Ovary (tissue), 9 donors: ENCODE results near the gene DELE1. TPM values are rescaled to one million over a fixed set of nuclear protein-coding genes. Genes with fewer than 3 reads are reported as not detected.

ENCODE experiments used
- DNase-seq, 5 donors: peaks; one replicate each; pipeline ENCODE4 v3.0.0-alpha.2; 2019 to 2020
- H3K27ac ChIP-seq, 2 donors: fragments of 200-600 bp; one replicate each; pipeline versions ENCODE4 v1.5.1 to v1.8.0; 2019 to 2022
- H3K27me3 ChIP-seq: fragments of 200-600 bp; one replicate; pipeline ENCODE4 v1.8.0; 2022
- H3K36me3 ChIP-seq: fragments of 200-600 bp; sonication (generic); one replicate; pipeline ENCODE4 v1.5.1; 2019
- H3K4me1 ChIP-seq: one replicate; pipeline ENCODE4 v1.8.1; 2013; ENCODE audit warnings: mild to moderate bottlenecking, moderate library complexity; ENCODE audit not compliant: insufficient read depth
- H3K4me3 ChIP-seq: fragments of 200-600 bp; sonication (generic); one replicate; pipeline ENCODE4 v1.5.1; 2017
- H3K9me3 ChIP-seq, 2 donors: fragments of 200-600 bp in 1 of 2; sonication (generic) in 1 of 2; one replicate each; pipeline versions ENCODE4 v1.5.1 to v1.8.1; 2013 to 2019; ENCODE audit warnings: mild to moderate bottlenecking in 1 of 2, moderate library complexity in 1 of 2
- CTCF ChIP-seq, 3 donors: fragments of 450-650 bp in 2 of 3; fragments of 200-600 bp in 1 of 3; IDR thresholded peaks; one replicate each; pipeline versions ENCODE4 v1.5.1 to v1.8.0; 2016 to 2022; ENCODE audit warnings: antibody characterized with exemption in 3 of 3, mild to moderate bottlenecking in 1 of 3
- EP300 ChIP-seq: sonication (generic); formaldehyde crosslinking; IDR thresholded peaks from one replicate; pipeline ENCODE4 v1.6.1; 2017; ENCODE audit warnings: antibody characterized with exemption
- POLR2A ChIP-seq: fragments of 450-650 bp; IDR thresholded peaks from one replicate; pipeline ENCODE4 v1.6.1; 2017; ENCODE audit warnings: antibody characterized with exemption, mild to moderate bottlenecking, moderate library complexity
- WGBS, 3 donors: extraction: QIAGEN DNeasy Blood & Tissue Kit in 1 of 3; methylation state at CpG; one replicate each; pipeline versions ENCODE4 v1.1.5 to v1.1.7; 2013 to 2017; 5-methylcytosine and 5-hydroxymethylcytosine counted together
- intact Hi-C, 4 donors: fragments of 100-400 bp; cut with DNase I; formaldehyde crosslinking; loops; one replicate each; pipeline versions ENCODE4 v1.11.0 to v1.15.1; 2022 to 2023
- polyA plus RNA-seq, 2 donors: library from polyadenylated mRNA; stranded (reverse); fragments of 200-250 nt in 1 of 2; fragments of 350-450 nt in 1 of 2; fragmentation: Illumina TruSeq in 1 of 2; extraction: RNeasy Lipid Tissue Mini Kit (QIAGEN cat#74804) in 1 of 2; gene quantifications; one replicate each; pipeline ENCODE4 v1.2.3, GENCODE V29; 2013 to 2014
- total RNA-seq, 7 donors: library from RNA; depleted of rRNA in 2 of 7; stranded (reverse); fragments of >200 nt in 2 of 7; fragmentation: NEBNext Ultra II Directional in 3 of 7; extraction: Animal tissue kit (Norgen Biotek cat#: 25700) in 3 of 7; gene quantifications; one replicate each; pipeline versions ENCODE4 v1.1.0 to v1.2.4, GENCODE V29; 2016 to 2023
- donor health status: DM: no; HTN: no; CAD: no; lungs with moderate emphysema.
- donor health status: DM: no; HTN: no; CAD: no.
- donor health status: Bipolar disorder and iron deficiency.
- donor health status: DM: yes; HTN: yes; CAD: no.
- donor health status: DM: no; HTN: no; CAD: no.
- donor health status: DM: yes; HTN: yes; CAD: no.

DELE1 gene
- total and polyA plus RNA-seq, 9 donors, result 39.0 to 69.8 (median 48.4) TPM

GRCh38 chr5:141875022-141875740, 48.5 kb upstream of the DELE1 start:
- no peak overlapping the region for H3K27ac ChIP-seq
- H3K4me1 ChIP-seq, result peaks cover 11% of the 10 kb centered on the region
- DNase-seq, result peak in 1 of 5 donors; percentile 5
- H3K36me3 ChIP-seq, result no peaks in the 10 kb centered on the region
- no peak overlapping the region for H3K4me3 ChIP-seq
- intact Hi-C loops, result loop anchor here in 1 of 4 donors (5.0 kb wide), 1 partner anchor 53 kb away; no protein-coding TSS in a partner anchor
- H3K27me3 ChIP-seq, result peaks cover 2% of the 10 kb centered on the region
- H3K9me3 ChIP-seq, result no peaks in the 10 kb centered on the region
- TF ChIP-seq CTCF (IDR thresholded peaks at IDR 0.05), result no peak
- no peak for TF ChIP-seq POLR2A
- no peak for TF ChIP-seq EP300
- 14 to 17% (median 14%) methylated on average over 9 of the region's 9 CpGs for WGBS, 3 donors

- peaks cover 2% of the 10 kb centered on the region for H3K27me3 ChIP-seq
- H3K4me1 ChIP-seq, result peaks cover 11% of the 10 kb centered on the region
- peak in 1 of 5 donors; percentile 31 for DNase-seq
- H3K27ac ChIP-seq, result no peak overlapping the region
- no peaks in the 10 kb centered on the region for H3K36me3 ChIP-seq
- TF ChIP-seq CTCF (IDR thresholded peaks at IDR 0.05) (no peak), EP300 (no peak), POLR2A (no peak)
- peak overlapping the region; percentile 43 for H3K4me3 ChIP-seq
- H3K9me3 ChIP-seq, result no peaks in the 10 kb centered on the region
- WGBS, 3 donors, result 1 to 2% (median 1%) methylated on average over 38 to 65 of the region's 65 CpGs
- intact Hi-C loops, result loop anchor here in 1 of 4 donors (2.0 to 5.0 kb wide), 2 partner anchors 54 to 173 kb away; no protein-coding TSS in a partner anchor
Measured at GRCh38 chr5:141875795-141876627, 47.7 kb upstream of the DELE1 start.

GRCh38 chr5:141876628-141877355, 46.9 kb upstream of the DELE1 start:
- H3K27ac ChIP-seq, result no peak overlapping the region
- peak overlapping the region; percentile 43 for H3K4me3 ChIP-seq
- peaks cover 2% of the 10 kb centered on the region for H3K27me3 ChIP-seq
- no peak for TF ChIP-seq POLR2A
- 1 to 3% (median 2%) methylated on average over 41 to 42 of the region's 42 CpGs for WGBS, 3 donors
- intact Hi-C loops, result loop anchor here in 1 of 4 donors (2.0 to 5.0 kb wide), 2 partner anchors 54 to 174 kb away; no protein-coding TSS in a partner anchor
- H3K36me3 ChIP-seq, result no peaks in the 10 kb centered on the region
- H3K4me1 ChIP-seq, result peaks cover 11% of the 10 kb centered on the region
- DNase-seq, result no peak
- no peaks in the 10 kb centered on the region for H3K9me3 ChIP-seq

GRCh38 chr5:141877356-141878185, 46.1 kb upstream of the DELE1 start:
- no peaks in the 10 kb centered on the region for H3K9me3 ChIP-seq
- H3K4me1 ChIP-seq, result peaks cover 12% of the 10 kb centered on the region
- DNase-seq, result no peak
- H3K27ac ChIP-seq, result no peak overlapping the region
- 1% methylated on average over 40 to 55 of the region's 55 CpGs for WGBS, 3 donors
- intact Hi-C loops, result loop anchor here in 3 of 4 donors (2.0 to 5.0 kb wide), 3 partner anchors 55 to 185 kb away; no protein-coding TSS in a partner anchor
- no peaks in the 10 kb centered on the region for H3K36me3 ChIP-seq
- H3K27me3 ChIP-seq, result peaks cover 2% of the 10 kb centered on the region
- peak overlapping the region; percentile 43 for H3K4me3 ChIP-seq
- TF ChIP-seq CTCF (IDR thresholded peaks at IDR 0.05), result no peak
- no peak for TF ChIP-seq POLR2A
- TF ChIP-seq EP300, result no peak
